Fibroblast of the aortic adventitia (primary cell): ENCODE results near the gene CLSTN2. TPM values are rescaled to one million over a fixed set of nuclear protein-coding genes. Genes with fewer than 3 reads are reported as not detected.

ENCODE experiments used
- DNase-seq: peaks from one replicate; pipeline ENCODE4 v3.0.0-alpha.2; 2010; ENCODE audit warnings: low read depth
- H3K4me3 ChIP-seq: 2 replicates; pipeline ENCODE4 v1.5.1; 2011; ENCODE audit warnings: low read depth, mild to moderate bottlenecking, control low read depth, low read length, moderate library complexity
- total RNA-seq: library from RNA; depleted of rRNA; stranded (reverse); fragments of >200 nt; gene quantifications from 2 replicates; pipeline ENCODE4 v1.2.3, GENCODE V29; 2012; ENCODE audit warnings: low replicate concordance
- TF ChIP-seq, protein P1 (sequence below): IDR thresholded peaks from 2 replicates; pipeline ENCODE4 v1.5.1; 2011; ENCODE audit warnings: mild to moderate bottlenecking, low read length, control low read depth, inconsistent platforms; ENCODE audit not compliant: insufficient read depth

CLSTN2 gene
- total RNA-seq, 1 donor = 3.2 TPM

DNA sequence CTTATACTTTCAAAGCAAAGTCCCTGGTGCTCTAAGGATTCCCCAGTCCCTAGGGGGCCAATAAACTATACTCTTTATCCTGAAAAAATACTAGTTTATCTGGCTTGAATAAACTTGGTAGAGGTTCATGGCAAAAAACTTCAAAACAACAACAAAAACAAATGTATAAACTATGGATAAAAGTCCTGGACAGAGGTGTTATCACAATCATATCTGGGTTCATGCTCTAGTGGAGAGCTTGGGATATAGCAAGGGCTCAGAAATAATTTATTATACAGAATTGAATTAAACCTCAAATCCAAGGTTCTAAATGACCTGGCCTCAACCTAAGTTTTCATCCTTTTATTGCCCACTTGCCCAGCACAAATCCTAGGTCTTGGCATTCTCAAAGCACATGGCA lies 644.3 kb downstream of the CLSTN2 start:
- no peak for DNase-seq
- TF ChIP-seq, protein P1, sequence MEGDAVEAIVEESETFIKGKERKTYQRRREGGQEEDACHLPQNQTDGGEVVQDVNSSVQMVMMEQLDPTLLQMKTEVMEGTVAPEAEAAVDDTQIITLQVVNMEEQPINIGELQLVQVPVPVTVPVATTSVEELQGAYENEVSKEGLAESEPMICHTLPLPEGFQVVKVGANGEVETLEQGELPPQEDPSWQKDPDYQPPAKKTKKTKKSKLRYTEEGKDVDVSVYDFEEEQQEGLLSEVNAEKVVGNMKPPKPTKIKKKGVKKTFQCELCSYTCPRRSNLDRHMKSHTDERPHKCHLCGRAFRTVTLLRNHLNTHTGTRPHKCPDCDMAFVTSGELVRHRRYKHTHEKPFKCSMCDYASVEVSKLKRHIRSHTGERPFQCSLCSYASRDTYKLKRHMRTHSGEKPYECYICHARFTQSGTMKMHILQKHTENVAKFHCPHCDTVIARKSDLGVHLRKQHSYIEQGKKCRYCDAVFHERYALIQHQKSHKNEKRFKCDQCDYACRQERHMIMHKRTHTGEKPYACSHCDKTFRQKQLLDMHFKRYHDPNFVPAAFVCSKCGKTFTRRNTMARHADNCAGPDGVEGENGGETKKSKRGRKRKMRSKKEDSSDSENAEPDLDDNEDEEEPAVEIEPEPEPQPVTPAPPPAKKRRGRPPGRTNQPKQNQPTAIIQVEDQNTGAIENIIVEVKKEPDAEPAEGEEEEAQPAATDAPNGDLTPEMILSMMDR = no peak
- H3K4me3 ChIP-seq = no peak overlapping the region

DNA sequence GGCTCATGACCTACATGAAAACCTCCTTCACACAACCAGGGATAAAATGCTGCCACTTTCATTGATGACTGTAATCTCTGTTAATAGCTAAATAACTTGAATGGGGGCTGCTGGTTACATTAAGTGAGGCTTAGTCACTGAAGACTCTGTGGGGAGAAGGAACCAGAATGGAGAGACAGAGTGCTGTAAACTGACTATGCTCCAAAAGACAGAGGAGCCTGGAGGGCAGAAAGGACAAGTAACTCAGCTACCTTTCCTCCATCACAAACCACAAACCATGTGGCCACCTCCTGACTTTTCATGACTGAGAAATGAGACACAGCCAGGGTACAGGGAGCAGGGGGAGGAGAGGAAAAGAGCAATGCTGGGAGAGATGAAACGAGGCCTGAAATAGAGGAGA lies 645.8 kb downstream of the CLSTN2 start:
- TF ChIP-seq, protein P1 = no peak
- no peak for DNase-seq
- H3K4me3 ChIP-seq = no peak overlapping the region

DNA sequence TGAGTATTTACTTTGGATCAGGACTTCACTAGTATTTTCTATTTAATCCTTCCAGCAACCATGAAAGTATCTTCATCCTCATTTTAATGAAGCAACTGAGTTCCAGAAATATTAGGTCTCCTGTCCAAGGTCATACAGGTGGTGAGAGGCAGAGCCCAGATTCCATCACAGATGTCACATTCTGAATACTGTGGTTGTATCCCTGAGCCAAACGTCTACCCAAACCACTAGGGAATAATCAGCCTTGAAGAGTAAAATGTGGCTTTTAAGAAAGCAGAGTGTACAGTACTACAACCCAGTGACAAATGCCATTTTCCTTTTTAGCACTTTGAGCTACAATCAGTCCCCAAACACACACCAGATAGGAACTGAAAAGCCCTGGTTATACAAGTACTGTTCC lies 649.6 kb downstream of the CLSTN2 start:
- DNase-seq = no peak
- no peak overlapping the region for H3K4me3 ChIP-seq
- TF ChIP-seq, protein P1 = no peak

DNA sequence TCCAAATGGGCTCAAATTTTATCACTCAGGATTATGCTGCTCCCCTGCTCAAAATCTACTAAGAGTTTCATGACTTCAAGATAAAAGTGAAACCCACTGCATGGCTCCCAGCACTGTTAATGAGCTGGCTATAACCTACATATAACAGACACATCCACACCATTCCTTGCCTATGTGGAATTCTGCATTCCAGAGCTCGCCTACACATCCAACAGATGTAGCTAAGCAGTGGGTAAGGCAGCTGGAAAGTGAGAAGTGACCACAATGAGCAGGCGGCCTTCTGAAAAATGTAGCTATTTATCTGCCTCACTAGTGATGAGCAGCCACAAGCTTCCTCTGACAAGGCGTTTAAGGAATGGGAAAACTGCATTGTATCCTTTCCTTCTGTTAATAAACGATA lies 650.8 kb downstream of the CLSTN2 start:
- H3K4me3 ChIP-seq = no peak overlapping the region
- DNase-seq = peak; percentile 4
- TF ChIP-seq, protein P1 = no peak

DNA sequence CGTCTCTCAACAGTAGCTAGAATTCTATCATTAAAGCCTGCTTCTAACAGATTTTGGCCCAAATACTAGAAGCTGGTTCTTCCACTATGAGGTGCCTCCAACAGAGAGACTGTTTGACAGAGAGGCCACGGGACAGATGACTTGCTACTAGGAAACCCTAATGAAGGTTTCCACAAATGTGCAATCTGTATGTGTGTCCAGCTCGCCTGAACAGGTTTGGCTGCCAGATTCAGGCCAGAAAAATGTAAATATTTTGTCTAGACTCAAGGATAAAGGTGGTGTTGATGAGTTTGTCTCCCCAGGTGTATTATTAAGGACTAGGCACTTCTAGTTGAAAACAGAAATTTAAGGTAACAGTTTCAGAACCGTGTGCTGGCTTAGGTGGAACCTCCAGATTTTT lies 651.3 kb downstream of the CLSTN2 start:
- no peak overlapping the region for H3K4me3 ChIP-seq
- no peak for DNase-seq
- TF ChIP-seq, protein P1 = no peak

DNA sequence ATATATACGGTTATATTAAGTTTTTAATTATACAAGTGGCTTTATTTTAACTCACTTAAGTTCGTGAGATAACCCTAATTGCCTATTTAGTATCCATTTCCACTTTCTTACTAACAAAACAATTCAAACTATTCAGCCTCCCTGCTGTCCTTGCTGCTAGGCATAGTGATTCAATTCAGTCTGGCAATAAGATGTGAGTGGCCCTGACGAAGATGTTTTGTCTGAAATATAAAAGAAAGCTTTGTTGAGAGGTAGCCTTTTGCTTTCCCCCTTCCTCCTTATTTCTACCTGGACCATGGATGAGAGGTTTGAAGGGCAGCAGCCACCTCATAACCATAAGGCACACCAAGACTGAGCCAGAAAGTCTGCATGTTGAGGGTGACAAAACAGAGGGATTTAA lies 653.6 kb downstream of the CLSTN2 start:
- DNase-seq = no peak
- TF ChIP-seq, protein P1 = no peak
- H3K4me3 ChIP-seq = no peak overlapping the region

DNA sequence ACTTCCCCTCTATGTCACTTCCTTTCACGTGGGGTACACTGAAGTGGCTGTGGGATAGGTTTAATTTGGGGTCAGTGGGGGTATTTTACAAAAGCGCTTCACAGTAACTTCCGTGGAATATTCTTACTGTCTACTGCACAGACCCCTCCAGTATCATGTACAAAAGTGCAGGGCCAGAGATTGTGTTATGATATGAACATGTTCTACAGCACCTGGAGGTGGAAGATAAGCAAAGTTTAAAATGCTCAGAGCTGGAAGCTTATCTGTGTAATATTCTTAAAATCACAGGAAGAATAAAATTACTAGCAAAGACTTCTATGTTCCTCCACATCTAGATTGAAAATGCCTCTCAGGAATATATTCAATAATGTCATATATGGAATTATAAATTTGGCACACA lies 658.8 kb downstream of the CLSTN2 start:
- TF ChIP-seq, protein P1 = no peak
- H3K4me3 ChIP-seq = no peak overlapping the region
- no peak for DNase-seq
